CD8-positive, alpha-beta memory T cell (primary cell): ENCODE measurements around the gene QPRT. TPM values are rescaled to one million over a fixed set of nuclear protein-coding genes. Genes with fewer than 3 reads are reported as not detected.
"Not testable (repeated sequence)": the region's sequence is repeated elsewhere in the genome, so short reads cannot be mapped to it uniquely, and the experiment has no call there.

Experiments
- CTCF ChIA-PET: fragments of 350-600 bp; sonication (Branson Sonifier 250); formaldehyde crosslinking; loops from one replicate; lab custom pipeline; 2021; ENCODE audit warnings: antibody characterized with exemption; lab: Charles Lee
- POLR2A ChIA-PET: fragments of 350-600 bp; sonication (Branson Sonifier 250); formaldehyde crosslinking; loops from one replicate; lab custom pipeline; 2021; ENCODE audit warnings: antibody characterized with exemption; lab: Charles Lee
- DNase-seq, 5 donors: peaks; one replicate each; pipeline versions ENCODE4 v3.0.0 to v3.0.0-alpha.2; 2020 to 2022; ENCODE audit warnings: mixed read lengths in 1 of 5
- H3K27ac ChIP-seq: one replicate; pipeline ENCODE4 v1.7.0; 2013; ENCODE audit warnings: low read depth, mild to moderate bottlenecking, low read length, moderate library complexity
- H3K27me3 ChIP-seq: 2 replicates; pipeline ENCODE4 v1.7.0; 2013; ENCODE audit warnings: low read length, mild to moderate bottlenecking; ENCODE audit not compliant: insufficient read depth, poor library complexity, severe bottlenecking
- H3K36me3 ChIP-seq: 2 replicates; pipeline ENCODE4 v1.7.0; 2013; ENCODE audit warnings: mild to moderate bottlenecking, low read length, moderate library complexity; ENCODE audit not compliant: insufficient read depth
- H3K4me1 ChIP-seq: 2 replicates; pipeline ENCODE4 v1.7.0; 2013; ENCODE audit warnings: mild to moderate bottlenecking, low read length, moderate library complexity; ENCODE audit not compliant: insufficient read depth
- H3K4me3 ChIP-seq: 2 replicates; pipeline ENCODE4 v1.7.0; 2013; ENCODE audit warnings: mild to moderate bottlenecking, low read length
- H3K9me3 ChIP-seq: 2 replicates; pipeline ENCODE4 v1.7.0; 2013; ENCODE audit warnings: mild to moderate bottlenecking, low read length
- H3K27ac Mint-ChIP-seq, 8 donors: one replicate each; pipeline ENCODE4 v1.8.0; 2020 to 2021; ENCODE audit warnings: mixed read lengths in 8 of 8, mild to moderate bottlenecking in 6 of 8, inconsistent platforms in 3 of 8, moderate library complexity in 3 of 8
- H3K27me3 Mint-ChIP-seq, 2 donors: one replicate each; pipeline ENCODE4 v1.8.0; 2020 to 2021; ENCODE audit warnings: mixed read lengths in 2 of 2, mild to moderate bottlenecking in 1 of 2, moderate library complexity in 1 of 2
- H3K36me3 Mint-ChIP-seq, 3 donors: one replicate each; pipeline ENCODE4 v1.8.0; 2020 to 2021; ENCODE audit warnings: mixed read lengths in 3 of 3, inconsistent platforms in 1 of 3, mild to moderate bottlenecking in 1 of 3
- H3K4me1 Mint-ChIP-seq, 3 donors: one replicate each; pipeline ENCODE4 v1.8.0; 2020 to 2021; ENCODE audit warnings: mixed read lengths in 3 of 3, inconsistent platforms in 1 of 3, mild to moderate bottlenecking in 1 of 3
- H3K4me3 Mint-ChIP-seq, 7 donors: one replicate each; pipeline ENCODE4 v1.8.0; 2020 to 2021; ENCODE audit warnings: mixed read lengths in 7 of 7, mild to moderate bottlenecking in 6 of 7, moderate library complexity in 4 of 7, inconsistent platforms in 2 of 7
- H3K9me3 Mint-ChIP-seq, 5 donors: one replicate each; pipeline ENCODE4 v1.8.0; 2020 to 2022; ENCODE audit warnings: mixed read lengths in 5 of 5, mild to moderate bottlenecking in 3 of 5, moderate library complexity in 2 of 5, inconsistent platforms in 1 of 5
- polyA plus RNA-seq: library from polyadenylated mRNA; unstranded; fragments of 300-500 nt; fragmentation: Illumina TruSeq; gene quantifications from one replicate; pipeline ENCODE4 v1.2.3, GENCODE V29; 2021
- total RNA-seq, 2 experiments: library from RNA; stranded (reverse); gene quantifications; one replicate each; pipeline ENCODE4 v1.2.3, GENCODE V29; 2021

QPRT gene
- total and polyA plus RNA-seq, 3 experiments from 2014 or later, result 0.74 to 3.5 (median 3.0) TPM

- H3K36me3 Mint-ChIP-seq, result peaks cover 12 to 46% (median 18%) of the 10 kb centered on the region in 3 donors
- peak overlapping the region; percentile 92 to 99 (median 98) for H3K27ac Mint-ChIP-seq
- Histone ChIP-seq H3K9me3 (no peaks in the 10 kb centered on the region), H3K27ac (peak overlapping the region; percentile 77), H3K4me1 (peaks cover 49% of the 10 kb centered on the region), H3K36me3 (no peaks in the 10 kb centered on the region), H3K27me3 (no peaks in the 10 kb centered on the region), H3K4me3 (peak overlapping the region; percentile 83)
- ChIA-PET CTCF (interaction anchor here (0.7 to 1.3 kb wide), 5 partner anchors 21 to 665 kb away, joined by 3 to 5 read pairs (median 3); no protein-coding TSS in a partner anchor), POLR2A (interaction anchor here (0.8 kb wide), 1 partner anchor 16 kb away, joined by 4 read pairs; the partner anchor contains the start of gene QPRT)
- H3K4me1 Mint-ChIP-seq, result peaks cover 59 to 73% (median 66%) of the 10 kb centered on the region in 3 donors
- peak in 1 of 5 donors; percentile 29 for DNase-seq
- H3K4me3 Mint-ChIP-seq, result peak overlapping the region; percentile 98 to 100 (median 99)
- peaks cover 0 to 4% (median 0%) of the 10 kb centered on the region in 5 donors for H3K9me3 Mint-ChIP-seq
- H3K27me3 Mint-ChIP-seq, result peaks cover 0 to 9% of the 10 kb centered on the region in 2 donors
Observed at GRCh38 chr16:29663807-29664090, 15.2 kb upstream of the QPRT start.

GRCh38 chr16:29664091-29664921, 14.7 kb upstream of the QPRT start:
- ChIA-PET POLR2A (interaction anchor here (0.6 kb wide), 1 partner anchor 918 kb away, joined by 3 read pairs; no protein-coding TSS in a partner anchor), CTCF (interaction anchor here (0.7 to 1.3 kb wide), 3 partner anchors 21 to 24 kb away, joined by 3 to 5 read pairs (median 3); no protein-coding TSS in a partner anchor)
- H3K36me3 ChIP-seq, result no peaks in the 10 kb centered on the region
- Mint-ChIP-seq H3K9me3 (peaks cover 0 to 4% (median 0%) of the 10 kb centered on the region in 5 donors), H3K36me3 (peaks cover 12 to 46% (median 18%) of the 10 kb centered on the region in 3 donors), H3K27ac (peak overlapping the region; percentile 92 to 99 (median 98)), H3K4me1 (peaks cover 56 to 72% (median 66%) of the 10 kb centered on the region in 3 donors), H3K4me3 (peak overlapping the region; percentile 98 to 100 (median 99)), H3K27me3 (peaks cover 0 to 9% of the 10 kb centered on the region in 2 donors)
- peaks cover 50% of the 10 kb centered on the region for H3K4me1 ChIP-seq
- H3K27ac ChIP-seq, result peak overlapping the region; percentile 77
- H3K4me3 ChIP-seq, result peak overlapping the region; percentile 83
- no peaks in the 10 kb centered on the region for H3K9me3 ChIP-seq
- peak; percentile 22 to 67 (median 55) for DNase-seq
- no peaks in the 10 kb centered on the region for H3K27me3 ChIP-seq

- Histone ChIP-seq H3K4me1 (peaks cover 50% of the 10 kb centered on the region), H3K27me3 (no peaks in the 10 kb centered on the region), H3K9me3 (no peaks in the 10 kb centered on the region), H3K27ac (peak overlapping the region; percentile 77), H3K36me3 (no peaks in the 10 kb centered on the region), H3K4me3 (peak overlapping the region; percentile 83)
- peak; percentile 34 to 65 (median 44) for DNase-seq
- Mint-ChIP-seq H3K9me3 (peaks cover 0 to 4% (median 0%) of the 10 kb centered on the region in 5 donors), H3K27ac (peak overlapping the region; percentile 92 to 99 (median 98)), H3K4me3 (peak overlapping the region; percentile 98 to 100 (median 99)), H3K27me3 (peaks cover 0 to 9% of the 10 kb centered on the region in 2 donors), H3K36me3 (peaks cover 12 to 47% (median 18%) of the 10 kb centered on the region in 3 donors), H3K4me1 (peaks cover 60 to 74% (median 60%) of the 10 kb centered on the region in 3 donors)
- CTCF ChIA-PET, result interaction anchor here (0.7 to 1.3 kb wide), 5 partner anchors 11 to 183 kb away, joined by 3 to 5 read pairs (median 3); no protein-coding TSS in a partner anchor
- POLR2A ChIA-PET, result interaction anchor here (0.6 to 0.9 kb wide), 2 partner anchors 20 to 916 kb away, joined by 3 to 4 read pairs; no protein-coding TSS in a partner anchor
Observed at GRCh38 chr16:29665294-29666077, 13.5 kb upstream of the QPRT start.

GRCh38 chr16:29667322-29667610, 11.7 kb upstream of the QPRT start:
- not testable (repeated sequence) for H3K27me3 Mint-ChIP-seq

GRCh38 chr16:29667755-29668154, 11.2 kb upstream of the QPRT start:
- CTCF ChIA-PET, result interaction anchor here (1.6 kb wide), 1 partner anchor 9 kb away, joined by 4 read pairs; no protein-coding TSS in a partner anchor
- Mint-ChIP-seq H3K4me1 (peaks cover 47 to 60% (median 53%) of the 10 kb centered on the region in 3 donors), H3K36me3 (peaks cover 14 to 54% (median 17%) of the 10 kb centered on the region in 3 donors), H3K4me3 (peak overlapping the region in 5 of 7 donors; percentile 13 to 100 (median 56)), H3K9me3 (peaks cover 0 to 4% (median 0%) of the 10 kb centered on the region in 5 donors), H3K27me3 (peaks cover 0 to 9% of the 10 kb centered on the region in 2 donors), H3K27ac (peak overlapping the region in 7 of 8 donors; percentile 61 to 99 (median 97))
- Histone ChIP-seq H3K9me3 (no peaks in the 10 kb centered on the region), H3K27me3 (no peaks in the 10 kb centered on the region), H3K4me3 (no peak overlapping the region), H3K4me1 (peaks cover 38% of the 10 kb centered on the region), H3K27ac (no peak overlapping the region), H3K36me3 (no peaks in the 10 kb centered on the region)
- no peak for DNase-seq
- POLR2A ChIA-PET, result no interaction called here

More at GRCh38 chr16:29667322-29667610, 11.7 kb upstream of the QPRT start:
- Mint-ChIP-seq H3K27ac (peak overlapping the region; percentile 92 to 99 (median 98)), H3K36me3 (peaks cover 14 to 57% (median 18%) of the 10 kb centered on the region in 3 donors), H3K4me1 (peaks cover 52 to 65% (median 54%) of the 10 kb centered on the region in 3 donors), H3K4me3 (peak overlapping the region; percentile 98 to 100 (median 99))
- not testable (repeated sequence) for H3K27me3 ChIP-seq, H3K9me3 Mint-ChIP-seq, DNase-seq, H3K36me3 ChIP-seq, H3K9me3 ChIP-seq
- ChIA-PET POLR2A (interaction anchor here (1.0 kb wide), 1 partner anchor 232 kb away, joined by 3 read pairs; the partner anchor contains the start of gene SEZ6L2), CTCF (interaction anchor here (1.3 to 1.6 kb wide), 2 partner anchors 9 to 14 kb away, joined by 3 to 4 read pairs; no protein-coding TSS in a partner anchor)
- peak overlapping the region; percentile 77 for H3K27ac ChIP-seq
- H3K4me3 ChIP-seq, result peak overlapping the region; percentile 83
- peaks cover 39% of the 10 kb centered on the region for H3K4me1 ChIP-seq

- no peaks in the 10 kb centered on the region for H3K36me3 ChIP-seq
- ChIA-PET POLR2A (interaction anchor here (0.7 kb wide), 1 partner anchor 805 kb away, joined by 5 read pairs; no protein-coding TSS in a partner anchor), CTCF (no interaction called here)
- peak overlapping the region in 1 of 8 donors; percentile 54 for H3K27ac Mint-ChIP-seq
- H3K9me3 ChIP-seq, result no peaks in the 10 kb centered on the region
- peaks cover 12 to 54% (median 14%) of the 10 kb centered on the region in 3 donors for H3K36me3 Mint-ChIP-seq
- no peaks in the 10 kb centered on the region for H3K27me3 ChIP-seq
- peaks cover 47 to 58% (median 53%) of the 10 kb centered on the region in 3 donors for H3K4me1 Mint-ChIP-seq
- peaks cover 0 to 9% of the 10 kb centered on the region in 2 donors for H3K27me3 Mint-ChIP-seq
- no peak for DNase-seq
- H3K4me3 Mint-ChIP-seq, result peak overlapping the region in 4 of 7 donors; percentile 13 to 59 (median 36)
- H3K9me3 Mint-ChIP-seq, result peaks cover 0 to 4% (median 0%) of the 10 kb centered on the region in 5 donors
- H3K27ac ChIP-seq, result no peak overlapping the region
- H3K4me3 ChIP-seq, result no peak overlapping the region
- peaks cover 38% of the 10 kb centered on the region for H3K4me1 ChIP-seq
Observed at GRCh38 chr16:29668267-29668666, 10.7 kb upstream of the QPRT start.

GRCh38 chr16:29673501-29673900, 5.5 kb upstream of the QPRT start:
- H3K9me3 ChIP-seq, result no peaks in the 10 kb centered on the region
- no peaks in the 10 kb centered on the region for H3K27me3 ChIP-seq
- peaks cover 14% of the 10 kb centered on the region for H3K4me1 ChIP-seq
- Mint-ChIP-seq H3K4me1 (peaks cover 16 to 30% (median 17%) of the 10 kb centered on the region in 3 donors), H3K27ac (peak overlapping the region in 3 of 8 donors; percentile 17 to 58 (median 33)), H3K27me3 (no peaks in the 10 kb centered on the region), H3K9me3 (no peaks in the 10 kb centered on the region), H3K4me3 (no peak overlapping the region), H3K36me3 (peaks cover 0 to 20% (median 2%) of the 10 kb centered on the region in 3 donors)
- H3K27ac ChIP-seq, result no peak overlapping the region
- ChIA-PET CTCF (interaction anchor here (0.6 to 1.6 kb wide), 3 partner anchors 16 to 26 kb away, joined by 3 to 4 read pairs (median 3); no protein-coding TSS in a partner anchor), POLR2A (no interaction called here)
- H3K4me3 ChIP-seq, result no peak overlapping the region
- no peaks in the 10 kb centered on the region for H3K36me3 ChIP-seq
- no peak for DNase-seq
